ENCODE measurements around the gene LIMS2.

DNA sequence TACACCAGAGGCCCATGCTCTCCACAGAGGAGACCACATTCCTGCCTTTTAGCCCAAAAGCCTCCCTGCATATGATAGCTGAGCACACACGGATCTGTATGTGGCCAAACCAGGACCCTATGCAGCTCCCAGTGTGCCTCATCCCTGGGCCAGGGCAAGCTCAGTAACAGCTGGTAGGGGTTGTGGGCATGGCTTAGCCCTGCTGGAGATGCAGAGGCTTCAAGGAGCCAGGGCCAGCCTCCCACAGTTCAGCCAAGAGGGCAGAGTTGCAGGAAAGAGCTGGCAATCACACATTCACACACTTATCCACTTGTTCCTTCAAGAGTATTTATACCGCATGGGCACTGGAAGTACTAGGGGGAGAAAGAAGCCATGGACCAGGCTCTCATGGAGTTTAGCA is 1.6 kb upstream of the LIMS2 start:
- TF ChIP-seq CTCF (conservative IDR thresholded peaks at IDR 0.05; ENCODE audit: low read depth in 2 of 2) (no peak), CREB1 (CRISPR knock-in tag; IDR thresholded peaks at IDR 0.05; ENCODE audit: low read depth) (no peak), ZNF331 (CRISPR knock-in tag; IDR thresholded peaks at IDR 0.05; ENCODE audit: low read depth) (no peak), EZH2phosphoT487 (IDR thresholded peaks at IDR 0.05; ENCODE audit: unreplicated experiment) (no peak), POLR2AphosphoS5 (IDR thresholded peaks at IDR 0.05; ENCODE audit: low read depth) (no peak)
